ENCODE results near the gene MCRIP1.

- TF ChIP-seq CTCF (IDR thresholded peaks at IDR 0.05): no peak
- no peak for TF ChIP-seq EZH2 (IDR thresholded peaks at IDR 0.05; ENCODE audit: borderline replicate concordance, insufficient read depth, low read depth, low read length, poor library complexity, severe bottlenecking)
Measured at GRCh38 chr17:81819708-81820107, 13.4 kb downstream of the MCRIP1 start.

Measured in B cell (primary cell).